Measurements from ENCODE around the gene EPSTI1. TPM values are rescaled to one million over a fixed set of nuclear protein-coding genes. Genes with fewer than 3 reads are reported as not detected.

The EPSTI1 gene
- total RNA-seq, 1 donor = 30.8 TPM

DNA sequence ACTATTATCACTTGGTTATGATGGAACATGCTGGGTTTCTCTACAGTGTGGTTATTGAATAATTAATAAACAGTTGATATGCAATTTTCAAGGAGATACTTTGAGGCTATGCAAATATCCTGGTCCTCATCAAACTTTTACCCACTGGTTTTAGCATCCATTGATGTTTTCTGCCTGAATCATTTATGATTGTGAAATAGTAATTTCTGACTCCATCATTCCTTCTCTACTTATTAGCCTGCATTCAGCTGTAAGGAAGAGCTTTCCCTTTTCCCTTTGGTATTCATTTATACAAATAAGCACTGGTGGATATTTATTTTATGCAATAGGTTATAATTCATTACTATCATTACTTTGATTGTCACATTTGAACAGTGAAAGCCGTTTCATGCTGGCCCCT lies 17.5 kb upstream of the EPSTI1 start:
- peak overlapping the region; percentile 58 for H3K27ac ChIP-seq (ENCODE audit: low read depth, low read length)
- no peak for DNase-seq (ENCODE audit: insufficient read length, low spot score, missing footprints)
- no peak for TF ChIP-seq CTCF (IDR thresholded peaks at IDR 0.05; ENCODE audit: extremely low read depth, low read depth, low read length)
- H3K9me3 ChIP-seq (ENCODE audit: low read depth, low read length) = no peaks in the 10 kb centered on the region
- no peaks in the 10 kb centered on the region for H3K27me3 ChIP-seq (ENCODE audit: insufficient read depth, low read length)
- peak overlapping the region; percentile 12 for H3K4me2 ChIP-seq (ENCODE audit: insufficient read depth, low read length)
- H3K79me2 ChIP-seq (ENCODE audit: insufficient read depth, low read length) = no peaks in the 10 kb centered on the region
- no peak overlapping the region for H2AFZ ChIP-seq (ENCODE audit: low read length)
- H3K4me3 ChIP-seq (ENCODE audit: insufficient read depth, low read length) = no peak overlapping the region
- H3K36me3 ChIP-seq (ENCODE audit: insufficient read depth, low read length) = no peaks in the 10 kb centered on the region
- H4K20me1 ChIP-seq (ENCODE audit: insufficient read depth, low read length) = no peaks in the 10 kb centered on the region
- H3K4me1 ChIP-seq (ENCODE audit: insufficient read depth, low read length) = peaks cover 49% of the 10 kb centered on the region

- no peak overlapping the region for H3K4me2 ChIP-seq (ENCODE audit: insufficient read depth, low read length)
- no peak for DNase-seq (ENCODE audit: insufficient read length, low spot score, missing footprints)
- no peak overlapping the region for H2AFZ ChIP-seq (ENCODE audit: low read length)
- H3K4me3 ChIP-seq (ENCODE audit: insufficient read depth, low read length) = no peak overlapping the region
- no peaks in the 10 kb centered on the region for H3K36me3 ChIP-seq (ENCODE audit: insufficient read depth, low read length)
- no peaks in the 10 kb centered on the region for H4K20me1 ChIP-seq (ENCODE audit: insufficient read depth, low read length)
- no peaks in the 10 kb centered on the region for H3K9me3 ChIP-seq (ENCODE audit: low read depth, low read length)
- no peak for TF ChIP-seq CTCF (IDR thresholded peaks at IDR 0.05; ENCODE audit: extremely low read depth, low read depth, low read length)
- H3K79me2 ChIP-seq (ENCODE audit: insufficient read depth, low read length) = no peaks in the 10 kb centered on the region
- H3K27ac ChIP-seq (ENCODE audit: low read depth, low read length) = peak overlapping the region; percentile 58
- no peaks in the 10 kb centered on the region for H3K27me3 ChIP-seq (ENCODE audit: insufficient read depth, low read length)
- H3K4me1 ChIP-seq (ENCODE audit: insufficient read depth, low read length) = peaks cover 49% of the 10 kb centered on the region
Observed at GRCh38 chr13:43008596-43008995, 16.6 kb upstream of the EPSTI1 start.

GRCh38 chr13:43006893-43007631 lies 15.0 kb upstream of the EPSTI1 start:
- no peak for TF ChIP-seq CTCF (IDR thresholded peaks at IDR 0.05; ENCODE audit: extremely low read depth, low read depth, low read length)
- peaks cover 59% of the 10 kb centered on the region for H3K4me1 ChIP-seq (ENCODE audit: insufficient read depth, low read length)
- peak overlapping the region; percentile 67 for H2AFZ ChIP-seq (ENCODE audit: low read length)
- peak overlapping the region; percentile 27 for H3K27ac ChIP-seq (ENCODE audit: low read depth, low read length)
- no peak overlapping the region for H3K4me3 ChIP-seq (ENCODE audit: insufficient read depth, low read length)
- no peak for DNase-seq (ENCODE audit: insufficient read length, low spot score, missing footprints)
- no peaks in the 10 kb centered on the region for H3K36me3 ChIP-seq (ENCODE audit: insufficient read depth, low read length)
- no peaks in the 10 kb centered on the region for H3K9me3 ChIP-seq (ENCODE audit: low read depth, low read length)
- H3K79me2 ChIP-seq (ENCODE audit: insufficient read depth, low read length) = no peaks in the 10 kb centered on the region
- H3K27me3 ChIP-seq (ENCODE audit: insufficient read depth, low read length) = no peaks in the 10 kb centered on the region
- H4K20me1 ChIP-seq (ENCODE audit: insufficient read depth, low read length) = no peaks in the 10 kb centered on the region
- H3K4me2 ChIP-seq (ENCODE audit: insufficient read depth, low read length) = peak overlapping the region; percentile 52

DNA sequence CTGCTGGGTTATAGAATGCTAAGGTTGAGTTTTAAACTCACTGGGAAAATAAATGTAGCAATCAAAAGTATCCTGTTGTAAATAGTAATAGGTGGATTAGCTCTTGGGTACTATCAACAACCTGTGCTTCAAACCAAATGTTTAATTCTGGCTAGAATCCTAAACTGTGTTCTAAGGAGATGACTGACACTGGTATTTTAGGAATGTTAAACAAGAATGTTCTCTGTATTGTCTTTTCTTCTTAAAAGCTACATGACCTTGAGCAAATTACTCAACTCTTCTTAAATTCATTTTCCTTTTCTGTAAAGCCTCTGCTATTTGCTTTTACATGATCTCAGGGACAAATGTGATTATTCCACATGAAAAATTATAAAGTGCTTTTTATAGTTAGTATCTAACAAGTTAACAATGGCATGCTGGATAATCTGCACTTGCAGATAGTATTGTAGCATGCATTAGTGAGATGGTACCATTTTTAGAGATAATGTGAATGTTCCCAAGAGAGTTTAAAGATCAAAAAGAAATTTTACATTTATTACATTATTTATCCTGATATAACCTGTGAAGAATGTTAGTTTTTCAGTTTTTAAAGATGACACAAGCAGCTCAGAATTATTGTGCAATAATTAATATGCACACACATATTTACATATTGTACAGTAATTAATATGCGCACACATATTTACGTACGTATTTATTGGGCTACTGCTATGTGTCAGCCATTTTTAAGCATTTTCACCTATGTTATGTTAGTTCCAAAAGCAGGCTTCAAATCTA lies 13.6 kb upstream of the EPSTI1 start:
- no peak overlapping the region for H3K4me3 ChIP-seq (ENCODE audit: insufficient read depth, low read length)
- H3K27me3 ChIP-seq (ENCODE audit: insufficient read depth, low read length) = no peaks in the 10 kb centered on the region
- no peak for TF ChIP-seq CTCF (IDR thresholded peaks at IDR 0.05; ENCODE audit: extremely low read depth, low read depth, low read length)
- DNase-seq (ENCODE audit: insufficient read length, low spot score, missing footprints) = peak; percentile 44
- H2AFZ ChIP-seq (ENCODE audit: low read length) = no peak overlapping the region
- no peaks in the 10 kb centered on the region for H4K20me1 ChIP-seq (ENCODE audit: insufficient read depth, low read length)
- H3K36me3 ChIP-seq (ENCODE audit: insufficient read depth, low read length) = no peaks in the 10 kb centered on the region
- no peaks in the 10 kb centered on the region for H3K9me3 ChIP-seq (ENCODE audit: low read depth, low read length)
- H3K4me2 ChIP-seq (ENCODE audit: insufficient read depth, low read length) = peak overlapping the region; percentile 44
- H3K4me1 ChIP-seq (ENCODE audit: insufficient read depth, low read length) = peaks cover 59% of the 10 kb centered on the region
- no peaks in the 10 kb centered on the region for H3K79me2 ChIP-seq (ENCODE audit: insufficient read depth, low read length)
- H3K27ac ChIP-seq (ENCODE audit: low read depth, low read length) = peak overlapping the region; percentile 42
